Uterus (tissue), 4 donors: ENCODE data around the gene COMMD10. TPM values are rescaled to one million over a fixed set of nuclear protein-coding genes. Genes with fewer than 3 reads are reported as not detected.

Experiments
- DNase-seq, 2 donors: peaks; one replicate each; pipeline ENCODE4 v3.0.0-alpha.2; 2019 to 2020
- H3K27ac ChIP-seq, 2 donors: fragments of 200-600 bp; sonication (generic); 1 replicate in 1 of 2; 2 replicates in 1 of 2; pipeline ENCODE4 v1.5.1; 2016 to 2018
- H3K27me3 ChIP-seq, 2 donors: fragments of 200-600 bp; sonication (generic); one replicate each; pipeline ENCODE4 v1.5.1; 2018 to 2019; ENCODE audit warnings: control low read depth in 1 of 2
- H3K36me3 ChIP-seq, 2 donors: fragments of 200-600 bp; sonication (generic); one replicate each; pipeline ENCODE4 v1.5.1; 2019; ENCODE audit warnings: control low read depth in 1 of 2
- H3K4me1 ChIP-seq, 2 donors: fragments of 200-600 bp; sonication (generic); one replicate each; pipeline ENCODE4 v1.5.1; 2018 to 2019; ENCODE audit warnings: control low read depth in 1 of 2
- H3K4me3 ChIP-seq, 2 donors: fragments of 200-600 bp; sonication (generic); 1 replicate in 1 of 2; 2 replicates in 1 of 2; pipeline ENCODE4 v1.5.1; 2018 to 2019; ENCODE audit warnings: mild to moderate bottlenecking in 1 of 2
- H3K9me3 ChIP-seq, 2 donors: fragments of 200-600 bp; sonication (generic); one replicate each; pipeline ENCODE4 v1.5.1; 2019; ENCODE audit warnings: control low read depth in 1 of 2
- POLR2A ChIP-seq, 2 donors: fragments of 450-650 bp; IDR thresholded peaks; one replicate each; pipeline ENCODE4 v1.6.1; 2016; ENCODE audit warnings: antibody characterized with exemption in 2 of 2, mild to moderate bottlenecking in 1 of 2, moderate library complexity in 1 of 2
- intact Hi-C: fragments of 100-400 bp; cut with DNase I; formaldehyde crosslinking; loops from one replicate; pipeline ENCODE4 v1.15.1; 2023; ENCODE audit warnings: low total_unique reads
- total RNA-seq, 4 donors: library from RNA; depleted of rRNA in 3 of 4; stranded (reverse); fragments of >200 nt in 3 of 4; gene quantifications; one replicate each; pipeline versions ENCODE4 v1.1.0 to v1.2.4, GENCODE V29; 2014 to 2023
- TF ChIP-seq, protein P1 (sequence below), 4 experiments: fragments of 200-600 bp in 2 of 4; fragments of 450-650 bp in 2 of 4; sonication (generic) in 2 of 4; IDR thresholded peaks; one replicate each; pipeline ENCODE4 v1.5.1; 2016 to 2019; ENCODE audit warnings: antibody characterized with exemption in 4 of 4, mild to moderate bottlenecking in 2 of 4, moderate library complexity in 1 of 4
- donor health status: DM: yes; HTN: yes; CAD: no.

Gene COMMD10
- total RNA-seq, 4 donors from 2014 or later = 37.3 to 82.6 (median 67.3) TPM

DNA sequence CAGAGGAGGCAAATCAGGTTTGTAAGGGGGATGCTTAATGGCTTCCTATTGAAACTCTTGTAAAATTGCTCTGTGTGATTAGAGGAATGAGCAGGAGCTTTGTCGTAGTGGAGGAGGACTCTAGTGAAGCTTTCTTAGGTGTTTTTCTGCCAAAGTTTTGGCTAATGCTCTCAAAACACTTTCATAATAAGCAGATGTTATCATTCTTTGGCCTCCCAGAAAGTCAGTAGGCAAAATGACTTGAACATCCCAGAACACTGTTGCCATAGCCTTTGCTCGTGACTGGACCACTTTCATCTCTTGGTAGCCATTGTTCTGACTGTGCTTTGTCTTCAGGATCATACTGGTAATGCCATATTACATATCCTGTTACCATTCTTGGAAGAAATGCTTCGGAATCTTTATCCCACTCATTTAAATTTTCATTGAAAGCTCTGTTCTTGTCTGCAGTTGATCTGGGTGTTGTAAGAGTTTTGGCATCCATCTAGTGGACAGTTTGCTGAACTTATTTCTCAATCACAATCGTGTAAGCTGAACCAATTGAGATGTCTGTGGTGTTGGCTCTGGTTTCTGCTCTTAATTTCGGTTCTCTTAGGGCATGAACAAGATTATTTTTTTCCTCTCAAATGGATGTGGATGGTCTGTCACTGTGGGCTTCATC, 187.6 kb downstream of the COMMD10 start:
- Histone ChIP-seq H3K36me3 (no peaks in the 10 kb centered on the region), H3K9me3 (peaks cover 0 to 17% of the 10 kb centered on the region in 2 donors), H3K27me3 (no peaks in the 10 kb centered on the region), H3K4me1 (no peaks in the 10 kb centered on the region), H3K4me3 (no peak overlapping the region), H3K27ac (no peak overlapping the region)
- TF ChIP-seq, protein P1, sequence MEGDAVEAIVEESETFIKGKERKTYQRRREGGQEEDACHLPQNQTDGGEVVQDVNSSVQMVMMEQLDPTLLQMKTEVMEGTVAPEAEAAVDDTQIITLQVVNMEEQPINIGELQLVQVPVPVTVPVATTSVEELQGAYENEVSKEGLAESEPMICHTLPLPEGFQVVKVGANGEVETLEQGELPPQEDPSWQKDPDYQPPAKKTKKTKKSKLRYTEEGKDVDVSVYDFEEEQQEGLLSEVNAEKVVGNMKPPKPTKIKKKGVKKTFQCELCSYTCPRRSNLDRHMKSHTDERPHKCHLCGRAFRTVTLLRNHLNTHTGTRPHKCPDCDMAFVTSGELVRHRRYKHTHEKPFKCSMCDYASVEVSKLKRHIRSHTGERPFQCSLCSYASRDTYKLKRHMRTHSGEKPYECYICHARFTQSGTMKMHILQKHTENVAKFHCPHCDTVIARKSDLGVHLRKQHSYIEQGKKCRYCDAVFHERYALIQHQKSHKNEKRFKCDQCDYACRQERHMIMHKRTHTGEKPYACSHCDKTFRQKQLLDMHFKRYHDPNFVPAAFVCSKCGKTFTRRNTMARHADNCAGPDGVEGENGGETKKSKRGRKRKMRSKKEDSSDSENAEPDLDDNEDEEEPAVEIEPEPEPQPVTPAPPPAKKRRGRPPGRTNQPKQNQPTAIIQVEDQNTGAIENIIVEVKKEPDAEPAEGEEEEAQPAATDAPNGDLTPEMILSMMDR (IDR thresholded peaks at IDR 0.05) = no peak
- intact Hi-C loops = no loop called here
- DNase-seq = no peak

DNA sequence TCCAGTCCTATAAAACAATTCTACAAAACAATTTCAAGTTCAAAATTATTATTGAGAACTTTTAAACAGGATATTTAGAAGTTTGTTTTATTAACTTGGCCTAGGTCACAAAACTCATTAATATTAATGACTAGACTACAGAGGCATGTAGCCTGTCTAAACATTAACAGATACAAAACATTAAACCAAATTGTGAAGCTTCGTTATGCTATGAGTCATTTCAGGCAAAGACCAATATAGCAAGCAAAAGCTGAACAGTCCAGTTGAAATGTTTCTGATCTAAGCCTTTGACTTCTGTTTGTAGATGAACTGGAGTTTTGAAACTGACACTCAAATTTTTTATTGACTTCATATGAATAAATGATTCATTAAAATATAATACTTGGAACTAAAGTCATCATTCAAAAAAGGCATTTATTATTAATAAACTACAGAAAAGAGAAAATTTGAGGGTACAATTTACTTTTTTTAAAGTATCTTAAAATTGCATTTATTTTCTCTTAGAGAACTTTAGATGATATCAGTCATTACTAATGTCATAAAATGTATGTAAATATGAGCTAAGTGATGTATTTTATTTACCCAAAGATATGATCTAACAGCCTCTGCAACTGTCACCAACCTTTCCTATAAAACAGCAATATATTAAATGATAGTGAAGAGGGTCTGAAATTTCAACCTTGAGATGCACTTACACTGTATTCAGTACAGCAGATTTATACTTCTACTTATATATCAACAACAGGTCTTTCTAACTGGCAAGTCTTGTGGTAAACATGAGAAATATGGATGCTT, 188.8 kb downstream of the COMMD10 start:
- DNase-seq = no peak
- H3K9me3 ChIP-seq = peaks cover 0 to 19% of the 10 kb centered on the region in 2 donors
- H3K4me1 ChIP-seq = no peaks in the 10 kb centered on the region
- no peaks in the 10 kb centered on the region for H3K36me3 ChIP-seq
- TF ChIP-seq, protein P1 (IDR thresholded peaks at IDR 0.05) = no peak
- TF ChIP-seq POLR2A (IDR thresholded peaks at IDR 0.05) = no peak
- intact Hi-C loops = no loop called here
- no peaks in the 10 kb centered on the region for H3K27me3 ChIP-seq
- no peak overlapping the region for H3K4me3 ChIP-seq
- no peak overlapping the region for H3K27ac ChIP-seq

DNA sequence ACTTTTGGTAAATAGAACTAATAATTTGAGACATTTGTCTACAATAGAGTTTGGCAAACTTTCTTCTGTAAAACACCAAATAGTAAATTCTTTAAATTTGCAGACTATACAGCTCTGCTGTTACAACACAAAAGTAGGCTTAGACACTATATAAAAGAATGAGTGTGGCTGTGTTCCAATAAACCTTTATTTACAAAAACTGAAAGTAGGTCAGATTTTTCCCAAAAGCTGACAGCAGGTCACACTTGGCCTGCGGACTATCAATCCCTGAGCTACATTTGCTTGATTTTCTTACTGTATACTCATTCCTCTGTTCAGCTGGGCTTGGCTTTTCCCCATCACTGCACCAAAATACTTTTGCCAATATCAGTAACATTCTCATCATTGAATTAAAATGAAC, 189.4 kb downstream of the COMMD10 start:
- TF ChIP-seq POLR2A (IDR thresholded peaks at IDR 0.05) = no peak
- TF ChIP-seq, protein P1 (IDR thresholded peaks at IDR 0.05) = no peak
- no peaks in the 10 kb centered on the region for H3K27me3 ChIP-seq
- no peak overlapping the region for H3K4me3 ChIP-seq
- H3K4me1 ChIP-seq = no peaks in the 10 kb centered on the region
- H3K9me3 ChIP-seq = peaks cover 0 to 19% of the 10 kb centered on the region in 2 donors
- no peaks in the 10 kb centered on the region for H3K36me3 ChIP-seq
- no peak overlapping the region for H3K27ac ChIP-seq
- intact Hi-C loops = no loop called here
- DNase-seq = no peak

DNA sequence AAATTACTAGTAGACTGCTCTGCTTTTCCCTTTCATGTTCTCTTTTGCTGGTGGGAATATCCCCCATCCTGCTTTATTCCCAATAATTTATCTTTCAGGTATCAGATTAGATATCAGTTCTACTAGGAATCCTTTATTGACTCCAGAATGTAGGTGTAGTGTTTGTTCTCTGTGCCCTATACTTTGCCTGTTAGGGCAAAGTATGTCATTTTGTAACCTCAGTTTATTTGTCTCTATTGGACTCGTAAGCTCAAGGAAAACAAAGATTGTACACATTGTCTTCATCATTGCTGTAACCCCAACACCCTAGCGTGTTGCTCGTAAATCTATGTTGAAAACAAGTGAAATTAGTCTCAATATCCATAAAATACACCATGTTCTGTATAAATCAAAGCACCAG, 190.5 kb downstream of the COMMD10 start:
- Histone ChIP-seq H3K4me1 (no peaks in the 10 kb centered on the region), H3K27ac (no peak overlapping the region), H3K9me3 (peaks cover 0 to 19% of the 10 kb centered on the region in 2 donors), H3K4me3 (no peak overlapping the region), H3K27me3 (no peaks in the 10 kb centered on the region), H3K36me3 (no peaks in the 10 kb centered on the region)
- intact Hi-C loops = no loop called here
- DNase-seq = no peak
- TF ChIP-seq, protein P1 (IDR thresholded peaks at IDR 0.05) = no peak
- TF ChIP-seq POLR2A (IDR thresholded peaks at IDR 0.05) = no peak

DNA sequence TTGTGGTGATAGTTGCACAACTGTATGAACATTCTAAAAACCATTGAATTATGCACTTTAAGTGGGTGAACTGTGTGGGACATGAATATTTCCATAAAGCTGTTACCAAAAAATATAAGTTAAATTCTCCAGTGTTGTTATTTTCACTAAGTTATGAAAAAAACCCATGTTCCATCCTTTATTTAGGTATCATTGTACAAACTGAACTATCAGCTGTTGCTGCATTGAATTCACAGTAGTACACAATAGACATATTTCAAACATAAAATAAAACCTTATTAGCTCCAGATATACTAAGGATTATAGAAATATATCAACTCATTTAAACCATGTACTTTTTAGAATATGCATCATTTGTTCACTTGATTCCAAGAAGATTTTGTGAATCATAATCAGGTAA, 192.1 kb downstream of the COMMD10 start:
- DNase-seq = no peak
- Histone ChIP-seq H3K4me1 (no peaks in the 10 kb centered on the region), H3K27ac (no peak overlapping the region), H3K9me3 (peaks cover 0 to 19% of the 10 kb centered on the region in 2 donors), H3K4me3 (no peak overlapping the region), H3K27me3 (no peaks in the 10 kb centered on the region), H3K36me3 (no peaks in the 10 kb centered on the region)
- no peak for TF ChIP-seq POLR2A (IDR thresholded peaks at IDR 0.05)
- TF ChIP-seq, protein P1 (IDR thresholded peaks at IDR 0.05) = no peak
- intact Hi-C loops = no loop called here
